GM12801 (cell line): ENCODE data around the gene USP5.

Source experiments
- TF ChIP-seq, protein P1 (sequence below): IDR thresholded peaks from one replicate; pipeline ENCODE4 v1.5.1; 2011; ENCODE audit warnings: control low read depth; ENCODE audit not compliant: insufficient read length; ENCODE audit errors: extremely low read depth

USP5 gene

DNA sequence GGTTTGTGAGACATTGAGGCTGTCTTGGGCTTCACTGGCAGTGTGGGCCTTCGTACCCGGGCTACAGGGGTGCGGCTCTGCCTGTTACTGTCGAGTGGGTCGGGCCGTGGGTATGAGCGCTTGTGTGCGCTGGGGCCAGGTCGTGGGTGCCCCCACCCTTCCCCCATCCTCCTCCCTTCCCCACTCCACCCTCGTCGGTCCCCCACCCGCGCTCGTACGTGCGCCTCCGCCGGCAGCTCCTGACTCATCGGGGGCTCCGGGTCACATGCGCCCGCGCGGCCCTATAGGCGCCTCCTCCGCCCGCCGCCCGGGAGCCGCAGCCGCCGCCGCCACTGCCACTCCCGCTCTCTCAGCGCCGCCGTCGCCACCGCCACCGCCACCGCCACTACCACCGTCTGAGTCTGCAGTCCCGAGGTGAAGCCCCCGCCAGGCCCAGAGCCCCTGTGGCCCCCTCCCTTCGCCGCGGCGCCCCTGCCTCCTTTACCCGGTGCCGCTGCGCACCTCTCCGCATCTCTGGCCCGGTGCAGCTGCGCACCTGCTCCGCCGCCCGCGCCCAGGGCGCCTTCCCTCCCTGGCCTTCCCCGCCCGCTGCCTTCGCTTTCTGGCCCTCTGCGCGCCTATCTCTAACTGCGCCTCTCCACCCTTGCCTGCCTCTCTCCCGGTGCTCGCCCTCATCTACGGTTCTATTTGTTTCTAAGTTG, 62.4 kb downstream of the USP5 start, which contains the start of gene ENO2:
Gene ENO2 (plus strand): TSS at position 335 of the 701 bp plus-strand sequence. CDS start 1,253 bp downstream, outside the sequence.
- TF ChIP-seq, protein P1, sequence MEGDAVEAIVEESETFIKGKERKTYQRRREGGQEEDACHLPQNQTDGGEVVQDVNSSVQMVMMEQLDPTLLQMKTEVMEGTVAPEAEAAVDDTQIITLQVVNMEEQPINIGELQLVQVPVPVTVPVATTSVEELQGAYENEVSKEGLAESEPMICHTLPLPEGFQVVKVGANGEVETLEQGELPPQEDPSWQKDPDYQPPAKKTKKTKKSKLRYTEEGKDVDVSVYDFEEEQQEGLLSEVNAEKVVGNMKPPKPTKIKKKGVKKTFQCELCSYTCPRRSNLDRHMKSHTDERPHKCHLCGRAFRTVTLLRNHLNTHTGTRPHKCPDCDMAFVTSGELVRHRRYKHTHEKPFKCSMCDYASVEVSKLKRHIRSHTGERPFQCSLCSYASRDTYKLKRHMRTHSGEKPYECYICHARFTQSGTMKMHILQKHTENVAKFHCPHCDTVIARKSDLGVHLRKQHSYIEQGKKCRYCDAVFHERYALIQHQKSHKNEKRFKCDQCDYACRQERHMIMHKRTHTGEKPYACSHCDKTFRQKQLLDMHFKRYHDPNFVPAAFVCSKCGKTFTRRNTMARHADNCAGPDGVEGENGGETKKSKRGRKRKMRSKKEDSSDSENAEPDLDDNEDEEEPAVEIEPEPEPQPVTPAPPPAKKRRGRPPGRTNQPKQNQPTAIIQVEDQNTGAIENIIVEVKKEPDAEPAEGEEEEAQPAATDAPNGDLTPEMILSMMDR, result no peak

DNA sequence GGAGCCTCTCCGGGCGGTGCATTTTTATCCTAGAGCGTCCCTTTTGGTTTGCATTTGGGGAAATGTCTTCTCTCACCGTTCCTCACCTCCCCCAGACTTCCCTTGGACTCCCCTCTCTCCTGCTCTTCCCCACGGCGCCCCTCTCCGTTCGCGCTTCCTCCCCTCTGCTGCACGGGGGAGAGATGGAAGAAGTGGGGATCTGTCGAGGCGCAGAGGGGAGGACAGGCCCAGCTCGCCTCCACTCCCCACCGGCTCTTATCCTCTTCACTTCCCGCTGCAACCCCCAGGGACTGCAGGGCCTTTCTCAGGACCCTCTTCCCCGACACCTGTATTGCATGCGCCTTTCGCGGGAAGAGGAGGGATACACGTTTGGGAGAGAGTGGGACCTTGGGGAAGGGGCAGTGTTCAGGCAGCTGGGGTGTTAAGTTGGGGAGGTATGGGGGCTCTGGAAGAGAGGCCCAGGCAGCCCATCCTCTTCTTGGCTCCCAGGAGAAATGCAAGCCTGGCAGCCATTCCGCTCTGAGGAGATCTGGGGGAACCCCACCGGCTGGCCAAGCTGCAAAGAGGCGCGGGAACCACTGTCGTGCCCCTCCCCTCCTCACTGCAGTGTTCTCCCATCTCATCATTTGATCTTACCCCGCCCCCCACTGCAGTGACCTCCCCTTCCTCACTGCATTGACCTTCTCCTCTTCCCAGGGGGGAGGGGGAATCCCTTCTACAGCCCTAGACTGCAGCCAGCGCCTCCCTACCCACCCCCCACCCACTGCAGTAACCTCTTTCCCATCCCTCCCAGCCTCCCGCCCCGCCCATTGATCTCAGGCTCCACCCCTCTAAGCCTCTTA, 63.2 kb downstream of the USP5 start:
- TF ChIP-seq, protein P1, result no peak

DNA sequence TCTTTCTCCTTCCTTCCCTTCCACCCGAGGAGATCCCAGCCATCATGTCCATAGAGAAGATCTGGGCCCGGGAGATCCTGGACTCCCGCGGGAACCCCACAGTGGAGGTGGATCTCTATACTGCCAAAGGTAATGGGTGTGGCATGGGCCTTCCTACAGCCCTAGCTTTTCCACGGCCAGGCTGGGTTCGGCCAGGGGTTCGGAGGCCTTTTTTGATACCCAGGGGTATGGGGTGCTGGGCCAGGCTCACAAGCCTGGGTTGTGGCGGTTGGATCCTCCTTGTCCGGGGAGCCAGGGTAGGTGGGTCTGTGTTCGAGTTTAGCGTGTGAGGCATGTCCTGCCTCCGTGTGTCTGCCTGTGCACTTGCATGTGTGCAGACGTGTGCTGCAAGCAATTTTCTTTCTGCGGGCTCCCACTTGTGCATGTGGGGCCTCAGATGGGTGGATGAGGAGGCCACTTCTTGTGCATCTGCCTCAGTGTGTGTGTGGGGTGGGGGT, 63.9 kb downstream of the USP5 start:
- TF ChIP-seq, protein P1, result no peak
